ENCODE data around the gene INTS7. TPM values are rescaled to one million over a fixed set of nuclear protein-coding genes. Genes with fewer than 3 reads are reported as not detected.

Gene INTS7
- total and polyA plus RNA-seq, 2 experiments from 2014 or later, result 10.9 to 34.0 TPM

GRCh38 chr1:212030936-212031528 is 4.3 kb downstream of the INTS7 start:
- peaks cover 12% of the 10 kb centered on the region for H3K27me3 Mint-ChIP-seq (ENCODE audit: insufficient read depth, low read depth, poor library complexity)
- no peak overlapping the region for H3K4me3 ChIP-seq
- no peak overlapping the region for H2AFZ ChIP-seq
- no peaks in the 10 kb centered on the region for H3F3A ChIP-seq (replicated peaks; ENCODE audit: low read depth)
- H3K4me1 ChIP-seq (ENCODE audit: insufficient read depth), result peaks cover 21% of the 10 kb centered on the region
- ATAC-seq (no peak), DNase-seq (ENCODE audit: low spot score) (no peak)
- H3K36me3 Mint-ChIP-seq (ENCODE audit: low read depth), result peaks cover 17% of the 10 kb centered on the region; the same call in 2 of the 3 replicates
- no peaks in the 10 kb centered on the region for H3K36me3 ChIP-seq (ENCODE audit: insufficient read depth)
- no peaks in the 10 kb centered on the region for H3K9me2 ChIP-seq (ENCODE audit: insufficient read depth)
- H3K79me2 ChIP-seq (replicated peaks; ENCODE audit: insufficient read depth), result peaks cover 90% of the 10 kb centered on the region
- peaks cover 3% of the 10 kb centered on the region for H4K20me1 ChIP-seq (replicated peaks; ENCODE audit: insufficient read depth)
- H3K27me3 ChIP-seq (ENCODE audit: insufficient read depth), result no peaks in the 10 kb centered on the region
- no peak overlapping the region for H3K27ac ChIP-seq (ENCODE audit: low read depth)
- H3K4me1 Mint-ChIP-seq, result peaks cover 31% of the 10 kb centered on the region
- no peaks in the 10 kb centered on the region for H3K9me3 Mint-ChIP-seq
- no peak overlapping the region for H3K4me3 Mint-ChIP-seq
- peak overlapping the region; percentile 74 for H3K27ac Mint-ChIP-seq
- TF ChIP-seq ZNF462 (CRISPR knock-in tag; IDR thresholded peaks at IDR 0.05), result no peak
- no peak for TF ChIP-seq CTCF (conservative IDR thresholded peaks at IDR 0.05; ENCODE audit: low read depth in 2 of 2)
- no peak for TF ChIP-seq ETS1 (IDR thresholded peaks at IDR 0.05)
- no peak for TF ChIP-seq JUNB (IDR thresholded peaks at IDR 0.05; ENCODE audit: unreplicated experiment)
- TF ChIP-seq ZNF114 (CRISPR knock-in tag; IDR thresholded peaks at IDR 0.05), result no peak
- no peak for TF ChIP-seq NANOG (IDR thresholded peaks at IDR 0.05; ENCODE audit: borderline replicate concordance)
- no peak for TF ChIP-seq POLR2AphosphoS5 (IDR thresholded peaks at IDR 0.05; ENCODE audit: low read depth)
- no peak for TF ChIP-seq EZH2phosphoT487 (IDR thresholded peaks at IDR 0.05; ENCODE audit: unreplicated experiment)
- no peak for TF ChIP-seq EZH2 (IDR thresholded peaks at IDR 0.05; ENCODE audit: low read depth, unreplicated experiment)
- TF ChIP-seq CREB1 (CRISPR knock-in tag; IDR thresholded peaks at IDR 0.05; ENCODE audit: low read depth), result no peak
- TF ChIP-seq STAT1 (IDR thresholded peaks at IDR 0.05; ENCODE audit: unreplicated experiment), result no peak
- TF ChIP-seq ZNF331 (CRISPR knock-in tag; IDR thresholded peaks at IDR 0.05; ENCODE audit: low read depth), result no peak
- TF ChIP-seq REST (IDR thresholded peaks at IDR 0.05; ENCODE audit: unreplicated experiment), result no peak
- H3K4me2 ChIP-seq, result no peak overlapping the region; the same call in 1 of the 2 replicates

All from GM23338 (cell line).